Endothelial cell (in vitro differentiated cells): ENCODE results near the gene IQSEC1. TPM values are rescaled to one million over a fixed set of nuclear protein-coding genes. Genes with fewer than 3 reads are reported as not detected.

Source experiments
- DNase-seq: peaks from one replicate; pipeline ENCODE4 v3.0.0; 2021; ENCODE audit warnings: low spot score
- H3K27ac Mint-ChIP-seq: one replicate; pipeline ENCODE4 v1.8.0; 2021; ENCODE audit warnings: mixed read lengths, inconsistent platforms; ENCODE audit not compliant: unreplicated experiment
- H3K27me3 Mint-ChIP-seq: one replicate; pipeline ENCODE4 v1.8.0; 2021; ENCODE audit warnings: mild to moderate bottlenecking, moderate library complexity, mixed read lengths, inconsistent platforms; ENCODE audit not compliant: unreplicated experiment
- H3K36me3 Mint-ChIP-seq: one replicate; pipeline ENCODE4 v1.8.0; 2021; ENCODE audit warnings: mild to moderate bottlenecking, low read depth, mixed read lengths, inconsistent platforms; ENCODE audit not compliant: unreplicated experiment
- H3K4me1 Mint-ChIP-seq: one replicate; pipeline ENCODE4 v1.8.0; 2021; ENCODE audit warnings: mild to moderate bottlenecking, mixed read lengths, inconsistent platforms; ENCODE audit not compliant: unreplicated experiment
- H3K4me3 Mint-ChIP-seq: one replicate; pipeline ENCODE4 v1.8.0; 2021; ENCODE audit warnings: mild to moderate bottlenecking, mixed read lengths, inconsistent platforms; ENCODE audit not compliant: unreplicated experiment
- H3K9me3 Mint-ChIP-seq: one replicate; pipeline ENCODE4 v1.8.0; 2021; ENCODE audit warnings: mixed read lengths, inconsistent platforms; ENCODE audit not compliant: unreplicated experiment
- CTCF ChIP-seq: fragments of 200-600 bp; sonication (generic); IDR thresholded peaks from one replicate; pipeline ENCODE4 v1.5.0; 2021; ENCODE audit warnings: antibody characterized with exemption; ENCODE audit not compliant: unreplicated experiment
- total RNA-seq: library from RNA; stranded (reverse); fragmentation: NEBNext Ultra II Directional; extraction: Animal tissue kit (Norgen Biotek cat#: 25700); gene quantifications from one replicate; pipeline ENCODE4 v1.2.1, GENCODE V29; 2021; ENCODE audit not compliant: unreplicated experiment

Gene IQSEC1
- total RNA-seq, 1 donor from 2014 or later, result 75.3 TPM

GRCh38 chr3:12948891-12949711 is 124.1 kb downstream of the IQSEC1 start:
- no peak for DNase-seq
- Mint-ChIP-seq H3K27ac (no peak overlapping the region), H3K36me3 (no peaks in the 10 kb centered on the region), H3K4me3 (no peak overlapping the region), H3K27me3 (peaks cover 16% of the 10 kb centered on the region), H3K9me3 (no peaks in the 10 kb centered on the region), H3K4me1 (peaks cover 23% of the 10 kb centered on the region)
- TF ChIP-seq CTCF, result no peak

- no peak for DNase-seq
- Mint-ChIP-seq H3K4me3 (no peak overlapping the region), H3K4me1 (peaks cover 19% of the 10 kb centered on the region), H3K27me3 (peaks cover 16% of the 10 kb centered on the region), H3K27ac (no peak overlapping the region), H3K9me3 (no peaks in the 10 kb centered on the region), H3K36me3 (no peaks in the 10 kb centered on the region)
- no peak for TF ChIP-seq CTCF
Measured at GRCh38 chr3:12948371-12948770, 124.9 kb downstream of the IQSEC1 start.

- Mint-ChIP-seq H3K4me1 (peaks cover 19% of the 10 kb centered on the region), H3K27ac (no peak overlapping the region), H3K27me3 (peaks cover 16% of the 10 kb centered on the region), H3K9me3 (no peaks in the 10 kb centered on the region), H3K36me3 (peaks cover 3% of the 10 kb centered on the region), H3K4me3 (no peak overlapping the region)
- TF ChIP-seq CTCF, result no peak
- no peak for DNase-seq
Measured at GRCh38 chr3:12947504-12948369, 125.5 kb downstream of the IQSEC1 start.

- no peak for TF ChIP-seq CTCF
- Mint-ChIP-seq H3K4me1 (peaks cover 18% of the 10 kb centered on the region), H3K4me3 (no peak overlapping the region), H3K36me3 (peaks cover 5% of the 10 kb centered on the region), H3K9me3 (no peaks in the 10 kb centered on the region), H3K27ac (no peak overlapping the region), H3K27me3 (peaks cover 19% of the 10 kb centered on the region)
- no peak for DNase-seq
Measured at GRCh38 chr3:12946649-12947316, 126.4 kb downstream of the IQSEC1 start.
